Measurements from ENCODE around the gene MON1B. TPM values are rescaled to one million over a fixed set of nuclear protein-coding genes. Genes with fewer than 3 reads are reported as not detected.

MON1B gene
- total and polyA plus RNA-seq, 2 of the 8 experiments (the other 6 are each of a cell fraction or from before 2014, with no cell fraction given) = 20.0 to 45.9 TPM

GRCh38 chr16:77158293-77158692 is 32.7 kb upstream of the MON1B start:
- Histone ChIP-seq H3K56ac (replicated peaks; ENCODE audit: insufficient read length, low read depth, low read length) (no peak overlapping the region), H2AFZ (ENCODE audit: low read length) (no peak overlapping the region), H3K36me3 (ENCODE audit: control insufficient read depth in 2 of 4, insufficient read depth in 4 of 4, low read length in 3 of 4) (no peaks in the 10 kb centered on the region; a peak in 2 of 8 replicates), H3K14ac (ENCODE audit: insufficient read length) (no peak overlapping the region), H2AK5ac (ENCODE audit: low read depth, low read length) (no peak overlapping the region), H4K5ac (ENCODE audit: insufficient read length, low read depth, low read length) (no peak overlapping the region), H3K27ac (ENCODE audit: low read depth, low read length) (no peak overlapping the region), H2BK120ac (replicated peaks; ENCODE audit: low read depth, low read length) (no peak overlapping the region), H3K9ac (replicated peaks in 1 of 4; ENCODE audit: extremely low read depth in 1 of 4, low read depth in 3 of 4, low read length in 3 of 4) (no peak overlapping the region), H4K20me1 (replicated peaks in 1 of 2; ENCODE audit: control insufficient read depth in 1 of 2, insufficient read depth in 2 of 2, low read length in 2 of 2) (no peaks in the 10 kb centered on the region), H2BK12ac (ENCODE audit: low read depth, low read length) (no peak overlapping the region), H3K4me1 (replicated peaks in 1 of 4; ENCODE audit: control insufficient read depth in 3 of 4, insufficient read depth in 4 of 4, low read length in 3 of 4) (no peaks in the 10 kb centered on the region), H3K23ac (ENCODE audit: insufficient read length) (no peak overlapping the region), H3K79me1 (ENCODE audit: low read depth, low read length) (no peaks in the 10 kb centered on the region), H4K8ac (ENCODE audit: extremely low read depth, insufficient read depth, low read length) (no peak overlapping the region), H2BK15ac (ENCODE audit: low read length) (no peak overlapping the region), H3K18ac (ENCODE audit: extremely low read depth, low read length) (no peak overlapping the region), H3K9me3 (ENCODE audit: insufficient read depth in 2 of 2, low read depth in 1 of 2, low read length in 1 of 2) (no peaks in the 10 kb centered on the region), H3K4me3 (ENCODE audit: extremely low read depth in 1 of 4, insufficient read depth in 2 of 4, low read depth in 3 of 4, low read length in 4 of 4) (no peak overlapping the region), H4K91ac (replicated peaks; ENCODE audit: insufficient read length, low read length) (no peak overlapping the region), H3K23me2 (ENCODE audit: low read depth, low read length) (no peaks in the 10 kb centered on the region), H2BK20ac (ENCODE audit: low read length) (no peak overlapping the region), H2BK5ac (ENCODE audit: low read depth, low read length) (no peak overlapping the region), H3K4ac (replicated peaks; ENCODE audit: insufficient read length, low read depth, low read length) (no peak overlapping the region), H3K79me2 (ENCODE audit: control insufficient read depth in 1 of 2, insufficient read depth in 2 of 2, low read length in 2 of 2) (no peaks in the 10 kb centered on the region), H3K4me2 (ENCODE audit: insufficient read depth in 1 of 2, low read depth in 2 of 2, low read length in 2 of 2) (no peak overlapping the region), H3K27me3 (replicated peaks in 1 of 4; ENCODE audit: control insufficient read depth in 3 of 4, extremely low read depth in 1 of 4, insufficient read depth in 3 of 4, low read length in 3 of 4) (no peaks in the 10 kb centered on the region)
- DNase-seq (ENCODE audit: low read depth in 1 of 2, low spot score in 2 of 2) (no peak), FAIRE-seq (no peak)
- ChIA-PET POLR2A (ENCODE audit: partially characterized antibody) (no interaction called here), CTCF (ENCODE audit: partially characterized antibody) (no interaction called here)
- 95% methylated on average over 6 of the region's 6 CpGs; no CpG with 5 or more reads in 1 of the 2 experiments for WGBS, 2 experiments (ENCODE audit: extremely low coverage in 1 of 2, insufficient coverage in 1 of 2, insufficient read length in 1 of 2, insufficient replicate concordance in 2 of 2, low coverage in 1 of 2, low lambda C conversion rate in 2 of 2, missing lambda C conversion rate in 1 of 2)
- TF ChIP-seq ASH2L (IDR thresholded peaks at IDR 0.05; ENCODE audit: low read length) = no peak
- no peak for TF ChIP-seq TAF7 (optimal IDR thresholded peaks at IDR 0.05; ENCODE audit: borderline replicate concordance, low read depth, low read length)
- no peak for TF ChIP-seq CHD2 (IDR thresholded peaks at IDR 0.05; ENCODE audit: low read length)
- TF ChIP-seq EZH2 (IDR thresholded peaks at IDR 0.05; ENCODE audit: low read depth, low read length, severe bottlenecking) = no peak
- no peak for TF ChIP-seq MAX (IDR thresholded peaks at IDR 0.05)
- no peak for TF ChIP-seq CBX8 (IDR thresholded peaks at IDR 0.05; ENCODE audit: borderline replicate concordance, low read depth, low read length)
- no peak for TF ChIP-seq SUZ12 (IDR thresholded peaks at IDR 0.05; ENCODE audit: low read length)
- TF ChIP-seq BRCA1 (IDR thresholded peaks at IDR 0.05; ENCODE audit: low read depth, low read length) = no peak
- no peak for TF ChIP-seq SP4 (IDR thresholded peaks at IDR 0.05; ENCODE audit: low read length)
- TF ChIP-seq CBX5 (IDR thresholded peaks at IDR 0.05; ENCODE audit: low read depth, low read length) = no peak
- no peak for TF ChIP-seq SIN3A (conservative IDR thresholded peaks at IDR 0.05 in 1 of 2, IDR thresholded peaks at IDR 0.05 in 1 of 2; ENCODE audit: low read depth in 1 of 2, low read length in 2 of 2)
- no peak for TF ChIP-seq TCF12 (IDR thresholded peaks at IDR 0.05; ENCODE audit: low read depth, low read length)
- no peak for TF ChIP-seq POLR2A (IDR thresholded peaks at IDR 0.05; ENCODE audit: control extremely low read depth in 1 of 2, low read depth in 2 of 2, low read length in 2 of 2)
